Muscle of leg (tissue), 11 donors: Measurements from ENCODE around the gene CPT1B. TPM values are rescaled to one million over a fixed set of nuclear protein-coding genes. Genes with fewer than 3 reads are reported as not detected.

Source experiments
- DNase-seq: peaks from one replicate; pipeline ENCODE4 v3.0.0; 2013
- H3K27ac ChIP-seq: one replicate; pipeline ENCODE4 v1.5.1; 2013; ENCODE audit warnings: mild to moderate bottlenecking, low read length, control low read depth
- H3K27me3 ChIP-seq: one replicate; pipeline ENCODE4 v1.6.1; 2013; ENCODE audit warnings: low read length; ENCODE audit not compliant: control insufficient read depth, insufficient read depth
- H3K36me3 ChIP-seq: one replicate; pipeline ENCODE4 v1.6.1; 2013; ENCODE audit warnings: low read length; ENCODE audit not compliant: control insufficient read depth, insufficient read depth
- H3K4me1 ChIP-seq: one replicate; pipeline ENCODE4 v1.6.1; 2013; ENCODE audit warnings: low read length; ENCODE audit not compliant: control insufficient read depth, insufficient read depth
- H3K4me3 ChIP-seq: one replicate; pipeline ENCODE4 v1.5.1; 2013; ENCODE audit warnings: low read length, control low read depth
- H3K9me3 ChIP-seq: replicated peaks from 2 replicates; pipeline ENCODE4 v1.6.1; 2013; ENCODE audit warnings: low read depth, low read length; ENCODE audit not compliant: control insufficient read depth
- WGBS: methylation state at CpG from one replicate; pipeline ENCODE4 v1.1.5; 2013; ENCODE audit warnings: missing lambda C conversion rate; ENCODE audit not compliant: insufficient coverage; 5-methylcytosine and 5-hydroxymethylcytosine counted together
- polyA plus RNA-seq, 8 donors: library from polyadenylated mRNA; unstranded; fragments of 120-200 nt; gene quantifications; one replicate each; pipeline versions ENCODE4 v1.2.1 to v1.2.3, GENCODE V29; 2013; ENCODE audit warnings: inconsistent platforms in 1 of 8, low replicate concordance in 1 of 8; ENCODE audit not compliant: insufficient read length in 8 of 8, insufficient read depth in 1 of 8
- total RNA-seq: library from RNA; stranded (reverse); fragments of 120-200 nt; gene quantifications from one replicate; pipeline ENCODE4 v1.2.4, GENCODE V29; 2013

CPT1B gene
- total and polyA plus RNA-seq, 9 donors: 24.5 to 66.6 (median 43.0) TPM

GRCh38 chr22:50604256-50605001 is 26.2 kb upstream of the CPT1B start:
- Histone ChIP-seq H3K4me3 (no peak overlapping the region), H3K4me1 (peaks cover 3% of the 10 kb centered on the region), H3K27me3 (peaks cover 78% of the 10 kb centered on the region), H3K27ac (no peak overlapping the region), H3K9me3 (no peaks in the 10 kb centered on the region), H3K36me3 (no peaks in the 10 kb centered on the region)
- 35% methylated on average over 93 of the region's 103 CpGs for WGBS
- DNase-seq: no peak

GRCh38 chr22:50603511-50604255 is 25.5 kb upstream of the CPT1B start:
- Histone ChIP-seq H3K4me3 (no peak overlapping the region), H3K9me3 (no peaks in the 10 kb centered on the region), H3K4me1 (peaks cover 3% of the 10 kb centered on the region), H3K36me3 (no peaks in the 10 kb centered on the region), H3K27ac (no peak overlapping the region), H3K27me3 (peaks cover 82% of the 10 kb centered on the region)
- DNase-seq: no peak
- 5% methylated on average over 66 of the region's 70 CpGs for WGBS

GRCh38 chr22:50602338-50602700 is 24.1 kb upstream of the CPT1B start:
- no peak for DNase-seq
- Histone ChIP-seq H3K36me3 (no peaks in the 10 kb centered on the region), H3K4me1 (peaks cover 3% of the 10 kb centered on the region), H3K27me3 (peaks cover 81% of the 10 kb centered on the region), H3K9me3 (no peaks in the 10 kb centered on the region), H3K4me3 (no peak overlapping the region), H3K27ac (no peak overlapping the region)
- WGBS: 34% methylated on average over 2 of the region's 2 CpGs

- WGBS: 33% methylated on average over 10 of the region's 12 CpGs
- H3K4me1 ChIP-seq: peaks cover 3% of the 10 kb centered on the region
- H3K27me3 ChIP-seq: peaks cover 78% of the 10 kb centered on the region
- H3K4me3 ChIP-seq: no peak overlapping the region
- no peak for DNase-seq
- no peak overlapping the region for H3K27ac ChIP-seq
- no peaks in the 10 kb centered on the region for H3K36me3 ChIP-seq
- H3K9me3 ChIP-seq: no peaks in the 10 kb centered on the region
These were observed 23.6 kb upstream of the CPT1B start for GRCh38 chr22:50601669-50602337.

- WGBS: 1% methylated on average over 33 of the region's 52 CpGs
- no peak for DNase-seq
- H3K4me1 ChIP-seq: peaks cover 3% of the 10 kb centered on the region
- no peak overlapping the region for H3K27ac ChIP-seq
- no peaks in the 10 kb centered on the region for H3K9me3 ChIP-seq
- H3K36me3 ChIP-seq: no peaks in the 10 kb centered on the region
- peaks cover 71% of the 10 kb centered on the region for H3K27me3 ChIP-seq
- H3K4me3 ChIP-seq: no peak overlapping the region
These were observed 22.9 kb upstream of the CPT1B start for GRCh38 chr22:50600967-50601668.

- Histone ChIP-seq H3K4me3 (no peak within 1 kb of the TSS), H3K27me3 (peaks cover 65% of the 10 kb centered on the region), H3K9me3 (no peaks in the 10 kb centered on the region), H3K4me1 (peaks cover 3% of the 10 kb centered on the region), H3K36me3 (no peaks in the 10 kb centered on the region), H3K27ac (no peak within 1 kb of the TSS)
- DNase-seq: no peak
- WGBS: under 1% methylated on average over 51 of the region's 61 CpGs
These were observed 22.3 kb upstream of the CPT1B start, which contains the start of gene MAPK8IP2 for GRCh38 chr22:50600538-50600937. Gene MAPK8IP2, plus strand, starts transcription at chr22:50600793. Its CDS starts 26 bp downstream, at chr22:50600819.

- Histone ChIP-seq H3K27me3 (peaks cover 59% of the 10 kb centered on the region), H3K36me3 (no peaks in the 10 kb centered on the region), H3K27ac (no peak overlapping the region), H3K9me3 (no peaks in the 10 kb centered on the region), H3K4me1 (peaks cover 3% of the 10 kb centered on the region), H3K4me3 (no peak overlapping the region)
- peak; percentile 63 for DNase-seq
- 11% methylated on average over 49 of the region's 52 CpGs for WGBS
These were observed 21.7 kb upstream of the CPT1B start for GRCh38 chr22:50599816-50600455.

GRCh38 chr22:50597097-50597496 is 18.9 kb upstream of the CPT1B start:
- Histone ChIP-seq H3K4me1 (peaks cover 3% of the 10 kb centered on the region), H3K4me3 (no peak overlapping the region), H3K9me3 (no peaks in the 10 kb centered on the region), H3K27me3 (peaks cover 33% of the 10 kb centered on the region), H3K27ac (no peak overlapping the region), H3K36me3 (no peaks in the 10 kb centered on the region)
- 91% methylated on average over 3 of the region's 5 CpGs for WGBS
- DNase-seq: no peak

GRCh38 chr22:50595189-50595588 is 17.0 kb upstream of the CPT1B start:
- Histone ChIP-seq H3K27me3 (peaks cover 21% of the 10 kb centered on the region), H3K4me3 (no peak overlapping the region), H3K27ac (no peak overlapping the region), H3K9me3 (no peaks in the 10 kb centered on the region), H3K36me3 (no peaks in the 10 kb centered on the region), H3K4me1 (peaks cover 3% of the 10 kb centered on the region)
- 68% methylated on average over 3 of the region's 3 CpGs for WGBS
- DNase-seq: no peak
